HG03432 (cell line): Measurements from ENCODE around the gene FARP2.
"Not testable (repeated sequence)": the region's sequence is repeated elsewhere in the genome, so short reads cannot be mapped to it uniquely, and the experiment has no call there.

Source experiments
- ATAC-seq: cut with Tn5 transposase; IDR thresholded peaks from one replicate; pipeline ENCODE4 v1.9.1; 2021; ENCODE audit warnings: mild to moderate bottlenecking, moderate library complexity; ENCODE audit not compliant: unreplicated experiment

Gene FARP2

GRCh38 chr2:241525818-241526780, 170.0 kb downstream of the FARP2 start:
- ATAC-seq: not testable (repeated sequence)

DNA sequence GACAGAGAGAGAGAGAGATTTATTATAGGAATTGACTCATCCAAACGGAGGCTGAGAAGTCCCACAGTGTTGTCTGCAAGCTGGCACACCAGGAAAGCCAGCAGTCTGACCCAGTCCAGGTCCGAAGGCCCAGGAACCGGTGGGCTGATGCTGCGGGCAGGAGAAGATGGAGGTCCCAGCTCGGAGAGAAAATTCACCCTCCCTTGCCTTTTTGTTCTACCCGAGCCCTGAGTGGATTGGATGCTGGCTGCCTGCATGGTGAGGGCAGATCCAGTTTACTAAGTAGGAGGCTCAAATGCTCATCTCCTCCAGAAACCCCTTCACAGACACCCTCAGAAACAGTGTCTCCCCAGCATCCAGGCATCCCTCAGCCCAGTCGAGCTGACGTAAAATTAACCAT, 174.5 kb downstream of the FARP2 start:
- no peak for ATAC-seq

GRCh38 chr2:241531161-241531722, 175.2 kb downstream of the FARP2 start:
- no peak for ATAC-seq

- no peak for ATAC-seq
These were observed 176.1 kb downstream of the FARP2 start for GRCh38 chr2:241532168-241532567.

GRCh38 chr2:241532733-241533601, 176.9 kb downstream of the FARP2 start:
- ATAC-seq: no peak

DNA sequence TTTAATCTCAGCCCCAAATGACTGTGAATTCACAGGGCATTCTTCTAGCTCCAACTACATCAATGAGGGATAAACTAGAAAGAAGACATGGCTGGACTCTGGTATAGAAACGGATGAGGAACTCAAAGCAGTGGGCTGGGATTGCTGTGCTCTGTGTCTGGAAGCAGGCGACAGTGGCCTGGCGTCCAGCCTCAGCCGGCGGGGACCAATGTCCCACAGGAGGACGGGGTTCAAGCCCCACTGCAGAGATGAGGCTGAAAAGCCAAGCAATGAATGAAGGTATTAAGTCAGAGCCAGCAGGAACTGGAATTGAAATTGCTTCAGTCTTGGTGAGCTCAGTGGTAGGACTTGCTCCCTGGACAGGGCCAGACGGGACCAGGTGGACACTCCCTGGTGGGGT, 178.2 kb downstream of the FARP2 start:
- no peak for ATAC-seq

DNA sequence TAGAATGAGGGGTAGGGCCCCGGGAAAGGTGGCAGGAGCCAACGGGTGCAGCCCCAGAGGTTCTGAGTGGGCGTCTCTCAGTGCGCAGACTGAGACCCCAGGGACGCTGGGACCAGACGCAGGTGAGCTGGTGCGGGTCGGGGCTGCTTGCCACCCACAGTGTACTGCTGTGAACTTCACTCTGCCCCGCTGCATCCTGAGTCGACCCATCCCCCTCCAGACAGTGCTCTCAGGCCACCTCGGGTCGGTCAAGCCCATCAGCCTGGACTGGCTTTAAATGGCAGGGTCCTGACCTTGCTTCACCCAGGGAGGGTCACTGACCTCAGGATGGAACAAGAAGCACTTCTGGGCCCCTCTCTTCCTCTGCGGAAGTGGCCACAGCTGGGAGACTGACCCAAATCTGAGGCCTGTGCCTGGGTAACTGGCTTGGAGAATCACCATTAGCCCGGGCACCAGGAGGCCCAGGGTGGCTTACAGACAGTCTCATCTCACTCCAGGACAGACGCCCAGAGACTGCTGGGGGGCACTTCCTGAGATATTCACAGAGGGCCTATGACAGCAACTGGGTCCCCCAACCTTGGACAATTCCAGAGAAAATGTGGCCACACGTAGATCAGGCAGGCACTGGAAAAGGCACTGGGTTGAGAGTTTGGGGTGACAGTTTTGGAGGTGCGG, 178.8 kb downstream of the FARP2 start:
- no peak for ATAC-seq

GRCh38 chr2:241535871-241536655, 180.0 kb downstream of the FARP2 start:
- ATAC-seq: no peak

- ATAC-seq: no peak
These were observed 182.9 kb downstream of the FARP2 start for GRCh38 chr2:241538838-241539615.

GRCh38 chr2:241539616-241540374, 183.7 kb downstream of the FARP2 start:
- no peak for ATAC-seq

GRCh38 chr2:241540401-241540770, 184.3 kb downstream of the FARP2 start:
- no peak for ATAC-seq

- ATAC-seq: no peak
These were observed 184.9 kb downstream of the FARP2 start for GRCh38 chr2:241540771-241541561.

DNA sequence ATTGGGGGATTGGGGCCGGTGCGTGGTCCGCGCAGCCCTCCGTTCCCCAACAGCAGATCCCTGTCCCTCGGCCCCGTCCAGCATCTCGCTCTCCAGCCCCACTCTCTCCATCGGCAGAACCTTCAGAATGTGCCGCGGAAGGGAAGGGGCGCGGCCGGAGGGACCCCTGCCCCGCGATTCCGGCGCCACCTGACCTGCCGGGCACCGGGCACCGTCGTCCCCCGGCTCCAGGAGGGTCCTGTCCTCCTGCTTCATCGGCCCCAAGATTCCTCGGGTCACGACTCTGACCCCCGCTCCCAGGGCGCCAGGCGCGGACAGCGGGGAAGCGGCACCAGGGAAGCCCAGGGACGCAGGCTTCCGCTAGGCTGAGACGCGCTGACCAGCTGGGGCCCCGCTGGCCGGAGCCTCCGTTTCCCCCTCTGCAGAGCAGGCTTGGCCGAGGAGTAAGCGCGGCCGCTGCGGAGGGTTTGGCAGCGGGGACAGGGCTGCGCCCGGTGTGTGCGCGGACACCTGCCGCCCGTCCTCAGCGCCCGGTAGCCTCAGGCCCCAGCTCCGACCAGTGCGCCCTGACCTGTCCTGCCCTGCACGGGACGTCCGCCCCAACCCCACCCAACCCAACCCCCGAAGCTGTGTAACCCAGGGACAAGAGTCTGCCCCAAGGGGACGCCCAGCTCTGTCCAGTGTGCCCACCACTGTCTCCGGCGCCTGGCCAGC, 185.6 kb downstream of the FARP2 start:
- ATAC-seq: no peak

DNA sequence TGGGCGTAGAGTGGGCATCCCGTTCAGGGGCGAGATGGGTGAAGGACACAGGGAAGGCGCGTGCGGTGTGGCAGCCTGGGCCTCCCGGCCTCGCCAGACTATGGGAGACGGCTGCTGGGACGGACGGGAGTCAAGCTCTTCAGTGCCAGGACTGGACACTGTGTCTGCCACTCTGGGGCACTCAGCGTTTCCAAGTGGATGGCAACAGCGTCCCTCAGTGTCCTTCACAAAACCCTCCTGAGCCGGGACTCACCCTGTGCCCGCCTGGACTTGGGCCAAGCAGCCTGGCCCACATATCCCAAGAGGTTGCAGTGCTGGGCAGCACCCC, 186.2 kb downstream of the FARP2 start:
- ATAC-seq: no peak
